Heart left ventricle (tissue), 13 donors: Measurements from ENCODE around the gene NHERF1.

Experiments
- CTCF ChIP-seq, 12 donors: fragments of 200-600 bp; sonication (generic) in 4 of 12; IDR thresholded peaks; one replicate each; pipeline versions ENCODE4 v1.5.0 to v1.8.0; 2018 to 2022; ENCODE audit warnings: antibody characterized with exemption in 12 of 12, mild to moderate bottlenecking in 5 of 12
- POLR2A ChIP-seq, 2 donors: fragments of 450-650 bp; IDR thresholded peaks; one replicate each; pipeline ENCODE4 v1.6.1; 2017; ENCODE audit warnings: antibody characterized with exemption in 2 of 2, mild to moderate bottlenecking in 2 of 2, moderate library complexity in 2 of 2
- donor health status: ischemic (EF 13 %, LVEDD 7.1; RV severe dilation, severe dysfunction).
- donor health status: DM: no; HTN: yes; CAD: no.
- donor health status: DM: no; HTN: no; CAD: no.
- donor health status: ischemic (EF 25% LVEDD 6.9; RV normal size, moderate dysfunction).
- donor health status: ischemic (EF 25% LVEDD 5.7; RV mildly dilated, moderate dysfunction).
- donor health status: ischemic (EF 35%, LVEDD 5.7; RV mildly dilated, moderate dysfunction).
- donor health status: nonischemic (EF 11% LVEDD 7.7; RV severe dilation, severe dysfunction).
- donor health status: DM: yes; HTN: yes; CAD: no.
- donor health status: PGD.
- donor health status: ischemic (EF 29% LVEDD 5.4; RV normal size, mild dysfunction).
- donor health status: nonischemic (EF 23%, LVEDD 6.1; RV moderate dilation, normal function).

- TF ChIP-seq POLR2A (IDR thresholded peaks at IDR 0.05), result no peak
- TF ChIP-seq CTCF (IDR thresholded peaks at IDR 0.05), result no peak
Observed at GRCh38 chr17:74761931-74762330, 13.5 kb downstream of the NHERF1 start.
